GM12872 (cell line): ENCODE results near the gene SCN8A.

Source experiments
- CTCF ChIP-seq: IDR thresholded peaks from 3 replicates; pipeline ENCODE4 v1.5.1; 2011; ENCODE audit warnings: low read depth, mild to moderate bottlenecking, low read length, moderate library complexity; ENCODE audit not compliant: insufficient read depth

The SCN8A gene

GRCh38 chr12:51838036-51838435 is 247.0 kb downstream of the SCN8A start:
- no peak for TF ChIP-seq CTCF

- no peak for TF ChIP-seq CTCF
These were observed 247.7 kb downstream of the SCN8A start for GRCh38 chr12:51838762-51839161.

GRCh38 chr12:51839310-51839947 is 248.4 kb downstream of the SCN8A start:
- no peak for TF ChIP-seq CTCF

GRCh38 chr12:51840966-51841365 is 249.9 kb downstream of the SCN8A start:
- TF ChIP-seq CTCF, result no peak

- TF ChIP-seq CTCF, result no peak
These were observed 250.7 kb downstream of the SCN8A start for GRCh38 chr12:51841727-51842126.

GRCh38 chr12:51844854-51845253 is 253.8 kb downstream of the SCN8A start:
- no peak for TF ChIP-seq CTCF

GRCh38 chr12:51845482-51845881 is 254.4 kb downstream of the SCN8A start:
- TF ChIP-seq CTCF, result no peak
